BLaER1 (cell line): ENCODE measurements around the gene ATP11C.
"Not testable (repeated sequence)": the region's sequence is repeated elsewhere in the genome, so short reads cannot be mapped to it uniquely, and the experiment has no call there.

Source experiments
- H3K27ac ChIP-seq: shearing (Covaris generic); formaldehyde crosslinking; 2 replicates; pipeline ENCODE4 v1.8.1; 2022
- H3K27me3 ChIP-seq: shearing (Covaris generic); formaldehyde crosslinking; 2 replicates; pipeline ENCODE4 v1.8.1; 2022
- H3K36me3 ChIP-seq: shearing (Covaris generic); formaldehyde crosslinking; 2 replicates; pipeline ENCODE4 v1.8.1; 2022
- H3K4me1 ChIP-seq: shearing (Covaris generic); formaldehyde crosslinking; 2 replicates; pipeline ENCODE4 v1.8.1; 2022
- H3K4me2 ChIP-seq: shearing (Covaris generic); formaldehyde crosslinking; 2 replicates; pipeline ENCODE4 v1.8.1; 2022
- H3K4me3 ChIP-seq: shearing (Covaris generic); formaldehyde crosslinking; 2 replicates; pipeline ENCODE4 v1.8.1; 2022
- H3K9ac ChIP-seq: shearing (Covaris generic); formaldehyde crosslinking; 2 replicates; pipeline ENCODE4 v1.8.1; 2022
- H3K9me3 ChIP-seq: shearing (Covaris generic); formaldehyde crosslinking; 2 replicates; pipeline ENCODE4 v1.8.1; 2022
- H4K20me1 ChIP-seq: shearing (Covaris generic); formaldehyde crosslinking; 2 replicates; pipeline ENCODE4 v1.8.1; 2022
- Cebpa-rat ChIP-seq: shearing (Covaris generic); IDR thresholded peaks from 2 replicates; pipeline ENCODE4 v1.8.1; 2022

The ATP11C gene

GRCh38 chrX:139924069-139924695 is 8.7 kb downstream of the ATP11C start:
- no peak overlapping the region for H3K9ac ChIP-seq
- no peak for TF ChIP-seq Cebpa-rat
- H3K4me1 ChIP-seq = peaks cover 5% of the 10 kb centered on the region; the same call in 1 of the 2 replicates
- no peaks in the 10 kb centered on the region for H3K9me3 ChIP-seq
- peaks cover 6% of the 10 kb centered on the region; the same call in 1 of the 2 replicates for H3K36me3 ChIP-seq
- no peak overlapping the region for H3K4me2 ChIP-seq
- peaks cover 85% of the 10 kb centered on the region for H3K27me3 ChIP-seq
- H4K20me1 ChIP-seq = peaks cover 93% of the 10 kb centered on the region
- no peak overlapping the region for H3K4me3 ChIP-seq
- no peak overlapping the region for H3K27ac ChIP-seq

- Histone ChIP-seq H3K27me3 (peaks cover 66% of the 10 kb centered on the region), H4K20me1 (peaks cover 86% of the 10 kb centered on the region)
- not testable (repeated sequence) for H3K4me1 ChIP-seq, H3K4me3 ChIP-seq, H3K36me3 ChIP-seq, H3K9ac ChIP-seq, H3K27ac ChIP-seq, H3K9me3 ChIP-seq, H3K4me2 ChIP-seq
Observed at GRCh38 chrX:139921142-139921541, 11.7 kb downstream of the ATP11C start.

DNA sequence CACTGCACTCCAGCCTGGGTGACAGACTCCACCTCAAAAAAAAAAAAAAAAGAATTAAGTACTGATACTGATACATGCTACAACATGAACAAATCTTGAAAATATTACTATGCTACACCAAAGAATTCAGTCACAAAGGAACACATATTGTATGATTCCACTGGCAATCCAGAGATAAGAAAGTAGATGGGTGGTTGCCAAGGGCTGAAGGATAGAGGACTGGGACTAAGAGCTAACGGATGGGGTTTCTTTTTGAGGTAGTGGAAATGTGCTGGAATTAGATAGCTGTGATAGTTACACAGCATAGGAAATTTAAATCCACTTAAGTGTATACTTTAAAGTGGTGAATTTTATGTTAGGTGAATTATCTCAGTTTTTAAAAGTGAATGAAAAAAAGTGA is 12.5 kb downstream of the ATP11C start:
- Histone ChIP-seq H3K9ac (no peak overlapping the region), H3K36me3 (peaks cover 6% of the 10 kb centered on the region; the same call in 1 of the 2 replicates), H3K4me2 (no peak overlapping the region), H3K4me3 (no peak overlapping the region), H3K9me3 (no peaks in the 10 kb centered on the region), H3K27me3 (peaks cover 57% of the 10 kb centered on the region), H3K4me1 (0 out of 2 replicates have a peak, but pooled peaks cover 4% of the 10 kb centered on the region), H4K20me1 (peaks cover 83% of the 10 kb centered on the region), H3K27ac (no peak overlapping the region)
- TF ChIP-seq Cebpa-rat = no peak

DNA sequence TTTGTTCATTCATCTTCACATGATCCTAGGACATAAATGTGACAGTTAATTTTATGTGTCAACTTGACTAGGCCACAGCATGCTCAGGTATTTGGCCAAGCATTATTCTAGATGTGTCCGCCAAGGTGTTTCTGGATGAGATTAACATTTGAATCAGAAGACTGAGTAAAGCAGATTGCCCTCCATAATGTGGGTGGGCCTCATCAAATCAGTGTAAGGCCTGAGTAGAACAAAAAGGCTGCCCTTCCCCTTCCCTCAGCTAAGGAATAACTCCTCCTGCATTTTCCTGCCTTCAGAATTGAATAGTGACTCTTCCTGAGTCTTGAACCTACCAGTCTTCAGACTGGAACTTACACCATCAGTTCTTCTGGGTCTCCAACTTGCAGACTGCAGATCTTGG is 18.4 kb downstream of the ATP11C start:
- no peak overlapping the region for H3K27ac ChIP-seq
- no peak for TF ChIP-seq Cebpa-rat
- no peak overlapping the region for H3K9ac ChIP-seq
- no peak overlapping the region for H3K4me3 ChIP-seq
- H3K36me3 ChIP-seq = no peaks in the 10 kb centered on the region
- H3K9me3 ChIP-seq = no peaks in the 10 kb centered on the region
- H3K4me1 ChIP-seq = peaks cover 11% of the 10 kb centered on the region; the same call in 1 of the 2 replicates
- H3K4me2 ChIP-seq = no peak overlapping the region
- H3K27me3 ChIP-seq = peaks cover 53% of the 10 kb centered on the region
- H4K20me1 ChIP-seq = peaks cover 88% of the 10 kb centered on the region

- Histone ChIP-seq H3K27me3 (peaks cover 86% of the 10 kb centered on the region), H3K27ac (no peak overlapping the region), H3K9ac (no peak overlapping the region), H3K9me3 (no peaks in the 10 kb centered on the region), H4K20me1 (peaks cover 96% of the 10 kb centered on the region), H3K4me2 (no peak overlapping the region), H3K4me1 (peaks cover 11% of the 10 kb centered on the region; the same call in 1 of the 2 replicates), H3K36me3 (no peaks in the 10 kb centered on the region), H3K4me3 (no peak overlapping the region)
- TF ChIP-seq Cebpa-rat = no peak
Observed at GRCh38 chrX:139909712-139910111, 23.1 kb downstream of the ATP11C start.

GRCh38 chrX:139907078-139907477 is 25.8 kb downstream of the ATP11C start:
- no peak overlapping the region for H3K4me3 ChIP-seq
- peaks cover 96% of the 10 kb centered on the region for H4K20me1 ChIP-seq
- no peak overlapping the region for H3K4me2 ChIP-seq
- H3K27ac ChIP-seq = no peak overlapping the region
- no peak for TF ChIP-seq Cebpa-rat
- H3K27me3 ChIP-seq = peaks cover 94% of the 10 kb centered on the region
- H3K4me1 ChIP-seq = peaks cover 11% of the 10 kb centered on the region; the same call in 1 of the 2 replicates
- H3K9ac ChIP-seq = no peak overlapping the region
- no peaks in the 10 kb centered on the region for H3K36me3 ChIP-seq
- no peaks in the 10 kb centered on the region for H3K9me3 ChIP-seq

- Histone ChIP-seq H3K27me3 (peaks cover 98% of the 10 kb centered on the region), H3K36me3 (no peaks in the 10 kb centered on the region), H4K20me1 (peaks cover 96% of the 10 kb centered on the region), H3K4me2 (no peak overlapping the region), H3K4me1 (peaks cover 11% of the 10 kb centered on the region; the same call in 1 of the 2 replicates), H3K4me3 (no peak overlapping the region), H3K9ac (no peak overlapping the region), H3K27ac (no peak overlapping the region), H3K9me3 (no peaks in the 10 kb centered on the region)
- TF ChIP-seq Cebpa-rat = no peak
Observed at GRCh38 chrX:139905743-139906142, 27.1 kb downstream of the ATP11C start.

DNA sequence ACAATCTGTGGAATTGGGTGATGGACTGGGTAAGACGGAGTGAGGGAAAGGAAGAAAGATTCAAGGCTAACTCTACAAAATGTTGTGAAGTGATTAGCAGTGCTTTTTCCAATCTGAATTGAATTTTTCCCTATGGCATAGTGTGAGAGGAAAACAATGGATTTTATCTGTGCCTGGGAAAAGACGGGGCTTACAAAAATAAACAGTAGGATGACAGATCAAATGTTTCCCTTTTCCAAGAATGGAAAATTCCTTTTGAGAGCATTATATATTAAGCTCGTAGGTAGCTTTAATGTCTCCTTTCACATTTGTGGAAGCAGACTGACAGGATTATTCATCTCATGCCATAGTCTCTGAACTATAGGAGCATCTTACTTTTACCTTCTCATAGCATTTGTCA is 27.8 kb downstream of the ATP11C start:
- H3K4me2 ChIP-seq = no peak overlapping the region
- no peak for TF ChIP-seq Cebpa-rat
- no peak overlapping the region for H3K9ac ChIP-seq
- peaks cover 93% of the 10 kb centered on the region for H3K27me3 ChIP-seq
- no peak overlapping the region for H3K4me3 ChIP-seq
- H3K9me3 ChIP-seq = no peaks in the 10 kb centered on the region
- peaks cover 96% of the 10 kb centered on the region for H4K20me1 ChIP-seq
- H3K27ac ChIP-seq = no peak overlapping the region
- no peaks in the 10 kb centered on the region for H3K36me3 ChIP-seq
- H3K4me1 ChIP-seq = peaks cover 6% of the 10 kb centered on the region; the same call in 1 of the 2 replicates

DNA sequence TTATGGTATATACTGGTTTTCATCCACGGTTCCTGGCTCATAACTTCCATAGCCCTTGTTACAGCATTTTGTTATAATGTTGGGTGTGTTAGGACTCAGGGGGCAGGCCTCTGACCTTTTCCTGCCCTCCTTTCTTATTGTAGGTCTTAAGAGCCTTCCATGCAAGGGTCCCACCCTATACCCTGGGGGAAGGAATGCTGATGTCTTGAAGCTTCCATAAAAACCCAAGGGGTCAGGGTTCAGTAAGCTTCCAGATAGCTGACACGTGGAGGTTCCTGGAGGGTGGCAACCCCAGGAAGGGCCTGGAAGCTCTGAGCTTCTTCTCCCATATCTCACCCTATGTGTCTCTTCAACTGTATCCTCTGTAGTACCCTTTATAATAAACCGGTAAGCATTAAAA is 29.6 kb downstream of the ATP11C start:
- Histone ChIP-seq H3K27ac (no peak overlapping the region), H3K4me2 (no peak overlapping the region), H3K4me3 (no peak overlapping the region), H3K4me1 (no peaks in the 10 kb centered on the region), H3K9ac (no peak overlapping the region), H3K9me3 (no peaks in the 10 kb centered on the region), H3K27me3 (peaks cover 91% of the 10 kb centered on the region), H3K36me3 (no peaks in the 10 kb centered on the region), H4K20me1 (peaks cover 96% of the 10 kb centered on the region)
- no peak for TF ChIP-seq Cebpa-rat

DNA sequence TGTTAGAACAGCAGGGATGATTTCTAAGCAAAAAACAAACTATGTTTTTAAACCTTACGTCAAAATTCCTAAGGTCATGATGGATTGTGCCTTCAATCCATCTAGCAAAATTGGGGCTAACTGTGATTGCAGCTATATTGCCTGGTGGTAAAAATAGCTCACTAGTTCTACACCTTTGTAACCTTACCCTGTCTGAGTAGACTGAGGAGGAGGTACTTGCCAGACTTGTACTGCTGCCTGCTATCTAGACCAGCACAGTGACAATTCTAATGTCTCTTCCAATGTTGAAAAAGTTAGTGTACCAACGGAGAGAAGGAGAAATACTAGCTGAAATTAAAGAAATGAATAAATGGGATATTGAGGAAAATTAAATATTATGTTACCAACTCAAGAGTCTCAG is 30.3 kb downstream of the ATP11C start:
- no peaks in the 10 kb centered on the region for H3K36me3 ChIP-seq
- H3K4me3 ChIP-seq = no peak overlapping the region
- H3K4me2 ChIP-seq = no peak overlapping the region
- no peak overlapping the region for H3K9ac ChIP-seq
- peaks cover 96% of the 10 kb centered on the region for H4K20me1 ChIP-seq
- TF ChIP-seq Cebpa-rat = no peak
- H3K9me3 ChIP-seq = no peaks in the 10 kb centered on the region
- H3K4me1 ChIP-seq = no peaks in the 10 kb centered on the region
- H3K27me3 ChIP-seq = peaks cover 91% of the 10 kb centered on the region
- no peak overlapping the region for H3K27ac ChIP-seq
